HG03457 (cell line): Measurements from ENCODE around the gene ABLIM3.

Experiments
- ATAC-seq: cut with Tn5 transposase; IDR thresholded peaks from one replicate; pipeline ENCODE4 v1.9.1; 2021; ENCODE audit warnings: moderate number of reproducible peaks; ENCODE audit not compliant: unreplicated experiment

ABLIM3 gene

GRCh38 chr5:149141224-149141956 is at the start of gene ABLIM3:
ABLIM3 (plus strand) TSS chr5:149141493; CDS start chr5:149142096, 603 bp downstream.
- peak; percentile 92 for ATAC-seq

- ATAC-seq: no peak
Observed at GRCh38 chr5:149093625-149094024, 47.7 kb upstream of the ABLIM3 start.

- ATAC-seq: no peak
Observed at GRCh38 chr5:149094996-149095395, 46.3 kb upstream of the ABLIM3 start.

- ATAC-seq: no peak
Observed at GRCh38 chr5:149099920-149100319, 41.4 kb upstream of the ABLIM3 start.

- no peak for ATAC-seq
Observed at GRCh38 chr5:149100331-149100730, 41.0 kb upstream of the ABLIM3 start.

DNA sequence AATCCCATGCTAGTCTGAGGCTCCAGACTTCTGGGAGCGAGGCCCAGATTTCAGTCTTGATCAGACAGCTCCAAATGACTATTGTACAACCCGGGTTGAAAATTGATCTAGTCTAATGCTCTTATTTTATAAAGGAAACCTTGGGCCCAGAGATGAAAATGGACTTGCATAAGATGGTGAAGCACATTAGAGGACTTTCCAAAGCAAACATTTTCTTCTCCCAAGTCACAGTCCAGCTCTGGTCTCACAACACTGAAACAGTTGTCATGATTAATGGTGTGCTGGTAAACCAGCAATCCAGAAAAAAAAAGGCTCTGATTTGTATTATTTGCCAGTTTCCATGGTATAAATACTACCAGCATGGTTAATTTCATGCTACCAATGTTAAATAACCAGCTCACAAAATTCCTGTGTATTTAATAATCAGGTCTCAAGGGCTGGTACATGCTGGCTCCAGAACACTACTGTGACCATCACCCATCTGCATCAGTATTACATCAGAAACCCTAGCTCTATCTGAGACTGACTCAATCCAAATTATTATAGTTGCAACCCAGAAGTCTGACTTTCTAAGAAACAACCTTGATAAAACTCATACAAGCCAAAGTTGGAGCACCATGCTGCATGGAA is 32.5 kb upstream of the ABLIM3 start:
- no peak for ATAC-seq

GRCh38 chr5:149110406-149110805 is 30.9 kb upstream of the ABLIM3 start:
- no peak for ATAC-seq

- no peak for ATAC-seq
Observed at GRCh38 chr5:149113669-149114068, 27.6 kb upstream of the ABLIM3 start.

GRCh38 chr5:149114403-149115312 is 26.6 kb upstream of the ABLIM3 start:
- no peak for ATAC-seq

GRCh38 chr5:149117970-149118369 is 23.3 kb upstream of the ABLIM3 start:
- ATAC-seq: no peak

GRCh38 chr5:149118463-149118862 is 22.8 kb upstream of the ABLIM3 start:
- ATAC-seq: no peak

GRCh38 chr5:149121145-149121544 is 20.1 kb upstream of the ABLIM3 start:
- ATAC-seq: no peak

- no peak for ATAC-seq
Observed at GRCh38 chr5:149123211-149123610, 18.1 kb upstream of the ABLIM3 start.

DNA sequence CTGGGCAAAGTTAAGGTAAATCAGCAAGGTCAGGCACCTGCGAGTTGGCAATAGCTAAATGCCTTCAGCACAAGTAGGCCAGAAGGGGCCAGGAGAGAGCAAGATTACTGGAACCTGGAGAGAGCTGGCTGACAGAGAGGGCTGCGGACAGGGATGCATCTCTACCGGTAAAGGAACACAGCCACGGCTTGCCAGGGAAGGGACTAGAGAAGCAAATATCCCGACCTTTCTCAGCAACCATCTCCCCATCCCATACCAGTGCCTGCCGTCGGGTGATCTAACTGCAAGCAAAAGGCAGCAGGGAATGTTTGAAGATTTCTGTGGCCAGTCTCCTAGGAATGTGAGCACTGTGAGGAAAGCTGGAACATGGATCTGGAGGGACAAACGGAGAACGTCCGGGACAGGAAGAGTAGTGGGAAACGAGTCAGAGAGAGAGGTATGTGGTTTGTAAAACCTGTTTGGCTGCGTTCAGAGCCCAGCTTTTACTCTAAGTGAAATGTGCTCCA is 15.9 kb upstream of the ABLIM3 start:
- ATAC-seq: no peak

- ATAC-seq: no peak
Observed at GRCh38 chr5:149126906-149127305, 14.4 kb upstream of the ABLIM3 start.

DNA sequence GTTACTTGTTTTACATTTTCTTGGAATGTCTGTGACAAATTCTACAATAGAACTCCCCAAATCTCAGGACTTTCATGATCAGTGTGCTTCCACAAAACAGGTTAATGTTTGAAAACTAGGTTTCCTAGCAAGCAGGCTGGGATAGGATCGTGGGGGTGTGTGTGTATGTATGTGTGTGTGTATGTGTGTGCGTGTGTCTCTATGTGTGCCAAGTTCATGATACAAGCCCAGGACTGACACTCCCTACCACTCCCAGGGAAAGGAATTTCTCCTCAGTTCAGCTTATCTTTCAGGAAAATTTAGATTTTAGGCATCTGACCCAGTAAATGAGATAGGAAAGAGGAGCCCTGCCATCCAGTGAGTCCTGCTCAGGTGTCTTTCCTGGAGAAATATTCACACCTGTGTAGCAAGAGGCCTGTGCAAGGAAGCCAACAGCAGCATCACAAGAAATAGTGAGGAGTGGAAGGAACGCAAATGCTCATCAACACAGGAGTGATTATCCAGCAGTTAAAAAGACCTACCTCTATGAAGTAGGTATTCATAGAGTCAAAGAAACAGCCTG is 13.8 kb upstream of the ABLIM3 start:
- no peak for ATAC-seq

DNA sequence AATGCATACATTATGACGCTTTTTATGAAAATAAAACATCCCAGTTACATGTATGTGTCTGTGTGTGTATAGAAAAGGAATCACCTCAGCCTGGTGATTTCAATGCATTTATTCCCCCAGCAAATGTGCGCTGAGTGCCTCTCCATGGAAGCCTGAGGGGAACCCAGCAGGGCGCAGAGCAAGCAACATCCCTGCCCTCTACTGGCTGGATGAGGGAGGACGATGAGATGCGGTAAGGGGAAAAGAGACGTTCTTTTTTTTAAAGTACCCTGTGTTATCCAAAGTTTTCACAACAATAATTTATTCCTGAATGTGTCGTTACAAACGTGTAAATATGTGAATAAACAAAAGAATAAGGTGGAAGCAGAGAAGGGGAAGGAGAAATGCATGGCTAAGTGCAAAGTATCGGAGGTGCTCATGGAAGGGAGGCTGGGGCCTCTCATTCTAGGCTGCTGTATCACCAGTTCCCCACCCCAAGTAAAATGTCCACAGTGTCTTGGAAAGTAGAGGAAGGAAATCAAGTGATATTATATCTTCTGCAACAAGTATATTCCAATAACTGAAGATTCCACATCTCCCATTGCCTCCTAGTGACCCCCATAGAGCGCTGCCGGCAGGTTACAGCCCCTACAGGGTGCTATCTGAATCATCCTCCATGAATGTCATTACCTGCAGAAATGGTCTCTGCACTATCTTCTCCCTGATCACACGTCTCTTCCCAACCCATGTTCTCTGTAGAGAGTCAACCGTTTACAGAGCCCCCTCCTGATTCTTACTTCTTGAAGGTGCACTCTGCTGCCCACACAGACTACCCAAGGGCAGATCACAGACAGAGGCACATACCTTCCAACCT is 13.0 kb upstream of the ABLIM3 start:
- no peak for ATAC-seq

DNA sequence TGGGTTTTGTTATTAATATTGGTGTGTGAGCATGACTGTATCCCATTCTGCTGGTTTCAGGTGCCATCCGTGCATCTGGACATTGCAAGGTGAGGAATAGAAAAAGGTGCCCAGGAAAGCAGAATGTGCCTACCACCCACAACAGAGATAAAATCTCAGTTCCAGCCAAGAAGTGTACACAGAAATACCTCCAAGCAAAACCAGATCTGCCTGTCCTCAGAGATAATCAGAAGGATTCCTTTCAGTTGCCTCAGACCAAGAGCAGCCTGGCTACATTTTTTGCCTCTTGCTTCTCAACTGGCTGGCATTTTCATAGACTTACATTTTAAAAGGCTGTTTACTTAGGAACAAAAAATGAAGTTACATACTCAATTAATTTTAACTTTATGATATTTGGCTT is 12.1 kb upstream of the ABLIM3 start:
- no peak for ATAC-seq

GRCh38 chr5:149130121-149130914 is 11.0 kb upstream of the ABLIM3 start:
- no peak for ATAC-seq
